DMS79 (cell line): Measurements from ENCODE around the gene CCNL1.
"Not testable (repeated sequence)": the region's sequence is repeated elsewhere in the genome, so short reads cannot be mapped to it uniquely, and the experiment has no call there.

Experiments used
- DNase-seq: peaks from one replicate; lab custom pipeline; 2025; lab: John Stamatoyannopoulos, UW

The CCNL1 gene

DNA sequence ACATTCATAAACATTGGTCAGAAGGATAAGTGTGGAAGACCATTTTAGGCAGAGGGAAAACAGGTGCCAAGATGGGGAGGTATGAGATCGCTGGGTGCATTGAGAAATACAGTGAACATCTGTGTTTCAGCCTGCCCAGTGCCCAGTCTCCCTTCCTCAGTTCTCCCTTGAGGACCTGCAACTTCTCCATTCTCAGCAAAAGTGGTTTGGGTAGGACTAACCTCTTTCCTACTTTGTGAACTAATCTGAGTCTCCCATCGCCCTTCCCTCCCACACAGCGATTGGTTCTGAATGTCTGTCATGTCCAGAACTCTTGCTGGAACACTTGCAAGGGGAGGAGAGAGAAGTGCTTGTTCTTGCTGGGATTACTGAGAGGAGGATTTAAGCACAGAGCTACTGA is 10.9 kb upstream of the CCNL1 start:
- no peak for DNase-seq

DNA sequence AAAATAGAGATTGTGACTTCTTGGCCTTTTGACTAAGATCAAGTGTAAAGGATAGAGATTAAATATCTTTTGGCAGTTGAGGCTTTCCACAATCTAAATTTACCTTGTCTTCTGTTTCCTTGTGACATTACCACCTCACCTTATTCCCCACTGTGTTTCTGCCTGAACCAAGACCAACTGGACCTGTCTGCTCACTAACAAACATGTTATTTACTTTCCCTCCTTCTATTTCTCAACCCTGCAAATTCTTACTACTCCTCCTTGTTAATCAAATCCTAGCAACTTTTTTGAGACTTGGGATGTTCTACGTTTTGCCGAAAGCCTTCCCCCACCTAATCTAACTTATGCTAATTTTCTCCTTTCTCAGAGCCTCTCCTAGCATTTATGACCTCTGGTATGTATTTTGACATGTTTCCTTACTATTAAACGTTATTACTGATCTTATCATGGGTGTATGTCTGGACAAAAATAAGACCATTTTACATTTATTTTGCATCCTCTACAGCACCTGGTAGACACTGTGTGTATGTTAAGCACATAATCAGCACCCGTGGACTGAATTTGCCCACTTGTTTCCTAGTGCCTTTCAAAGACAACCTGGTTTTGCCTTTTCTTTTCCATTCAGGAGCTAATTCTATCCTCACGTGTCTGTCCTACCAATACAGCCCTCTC is 7.6 kb upstream of the CCNL1 start:
- DNase-seq, result no peak

DNA sequence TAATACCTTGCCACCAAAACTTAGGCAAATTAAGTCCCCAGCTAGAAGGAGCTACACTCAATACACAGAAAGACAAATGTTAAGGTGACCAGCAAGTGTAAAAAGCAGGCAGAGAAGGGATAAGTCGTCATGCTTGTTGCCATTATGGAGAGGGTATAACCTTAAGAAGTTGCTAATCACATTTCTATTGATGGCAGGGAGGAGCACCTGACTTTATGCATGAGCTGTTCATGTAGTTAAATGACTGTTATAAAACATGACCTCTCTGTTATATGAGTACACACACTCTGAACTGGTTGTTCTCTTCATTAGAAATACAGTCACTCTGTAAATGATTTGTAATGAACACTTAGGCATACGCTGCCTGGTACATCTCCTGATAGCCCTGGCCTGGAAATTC is 6.6 kb upstream of the CCNL1 start:
- peak; percentile 14 for DNase-seq

DNA sequence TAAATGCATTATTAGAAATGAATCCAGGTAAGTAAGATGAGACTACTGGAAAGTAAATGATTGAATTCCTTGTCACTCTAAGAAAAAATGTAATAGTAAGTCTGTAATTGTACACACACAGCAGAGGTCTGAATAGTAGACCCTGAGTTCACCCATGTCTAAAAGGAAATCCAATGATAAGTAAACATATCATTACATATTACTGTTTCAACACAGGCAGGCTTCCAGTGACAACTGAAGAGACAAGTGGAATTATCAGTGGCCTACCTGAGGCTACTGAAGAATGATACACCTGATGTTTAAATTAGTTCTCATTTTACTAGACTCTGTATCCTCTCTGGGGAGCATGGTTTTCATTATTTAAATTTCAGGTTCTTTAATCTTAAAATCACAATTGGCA is 6.2 kb upstream of the CCNL1 start:
- DNase-seq, result no peak

DNA sequence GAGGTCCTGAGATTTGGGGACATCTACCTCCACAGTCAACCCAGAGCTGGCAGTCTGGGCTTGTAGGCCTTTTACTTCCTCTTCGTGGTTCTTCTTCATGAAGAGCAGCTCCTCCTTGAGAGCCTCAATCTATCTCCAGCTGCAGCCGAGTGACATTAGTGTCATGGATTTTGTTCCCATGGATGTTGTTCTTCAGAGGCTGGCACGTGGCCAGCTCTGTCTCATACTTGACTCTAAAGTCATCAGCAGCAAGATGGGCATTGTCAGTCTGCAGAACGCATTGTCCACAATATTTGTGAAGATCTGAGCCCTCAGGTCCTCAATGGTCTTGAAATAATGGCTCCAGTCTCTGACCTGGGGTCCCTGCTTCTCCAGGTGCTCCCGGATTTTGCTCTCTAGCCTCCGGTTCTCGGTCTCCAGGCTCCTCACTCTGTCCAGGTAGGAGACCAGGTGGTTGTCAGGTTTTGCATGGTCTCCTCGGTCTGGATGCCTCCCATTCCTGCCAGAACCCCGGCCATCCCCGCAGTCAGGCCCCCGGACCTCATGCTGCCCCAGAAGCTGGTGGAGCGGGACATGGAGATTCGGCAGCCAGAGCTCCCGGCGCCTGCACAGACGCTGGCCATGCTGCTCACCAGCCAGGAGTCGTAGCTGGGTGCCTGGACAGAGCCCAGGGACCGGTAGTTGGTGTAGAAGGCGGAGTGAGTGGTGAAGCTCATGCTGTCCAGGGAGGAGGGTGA is 3.4 kb upstream of the CCNL1 start:
- no peak for DNase-seq

DNA sequence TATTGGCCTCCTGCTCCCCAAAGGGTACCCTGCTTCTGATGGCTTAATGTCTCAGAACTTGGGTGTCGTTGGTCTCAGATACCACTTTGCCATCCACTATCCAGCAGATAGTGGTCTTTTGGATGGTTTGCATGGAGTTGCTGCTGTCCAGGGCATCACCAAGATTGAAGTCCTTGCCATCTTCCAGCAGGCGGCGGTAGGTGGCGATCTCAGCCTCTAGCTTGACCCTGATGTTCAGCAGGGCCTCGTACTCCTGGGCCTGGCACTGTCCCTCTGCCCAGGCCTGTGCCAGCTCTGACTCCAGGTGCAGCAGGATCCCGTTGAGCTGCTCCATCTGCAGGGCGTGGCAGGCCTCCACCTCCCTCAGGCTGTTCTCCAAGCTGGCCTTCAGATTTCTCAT is 2.7 kb upstream of the CCNL1 start:
- not testable (repeated sequence) for DNase-seq

DNA sequence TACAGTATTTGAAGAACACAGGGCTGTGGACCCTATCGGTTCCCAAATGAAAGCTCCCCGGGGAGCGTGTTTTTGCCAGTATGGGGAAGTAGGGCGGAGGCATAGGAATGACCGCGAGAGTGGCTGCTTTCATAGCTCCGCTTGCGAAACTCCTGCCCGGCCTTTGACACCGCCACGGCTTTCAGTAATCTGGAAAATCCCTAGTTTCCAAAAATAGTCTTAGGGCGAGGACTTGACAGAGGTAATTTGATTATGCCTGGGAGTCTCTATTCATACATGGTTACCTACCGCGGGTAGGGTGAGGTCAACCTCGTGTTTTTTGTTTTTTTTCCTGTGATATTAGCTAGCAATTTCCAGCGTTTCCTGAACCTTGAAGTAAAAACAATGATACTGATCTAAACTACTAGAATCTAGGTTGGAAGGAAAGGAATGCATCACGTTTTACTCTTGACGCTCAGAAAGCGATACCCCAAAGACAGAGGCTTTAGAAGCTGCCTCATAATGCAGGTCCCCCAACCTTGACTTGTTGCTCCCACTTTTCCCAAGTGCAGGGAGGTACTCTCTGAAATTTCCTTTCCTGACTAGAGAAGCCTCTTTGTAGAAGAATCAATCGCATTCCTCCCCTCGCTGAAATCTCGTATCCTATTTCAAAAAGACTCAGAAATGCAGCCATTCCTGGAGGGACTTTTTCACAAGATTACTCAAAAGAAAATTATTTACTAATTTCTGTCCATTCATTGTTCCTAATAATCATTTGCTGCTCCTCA is 894 bp upstream of the CCNL1 start:
- DNase-seq, result peak; percentile 43

DNA sequence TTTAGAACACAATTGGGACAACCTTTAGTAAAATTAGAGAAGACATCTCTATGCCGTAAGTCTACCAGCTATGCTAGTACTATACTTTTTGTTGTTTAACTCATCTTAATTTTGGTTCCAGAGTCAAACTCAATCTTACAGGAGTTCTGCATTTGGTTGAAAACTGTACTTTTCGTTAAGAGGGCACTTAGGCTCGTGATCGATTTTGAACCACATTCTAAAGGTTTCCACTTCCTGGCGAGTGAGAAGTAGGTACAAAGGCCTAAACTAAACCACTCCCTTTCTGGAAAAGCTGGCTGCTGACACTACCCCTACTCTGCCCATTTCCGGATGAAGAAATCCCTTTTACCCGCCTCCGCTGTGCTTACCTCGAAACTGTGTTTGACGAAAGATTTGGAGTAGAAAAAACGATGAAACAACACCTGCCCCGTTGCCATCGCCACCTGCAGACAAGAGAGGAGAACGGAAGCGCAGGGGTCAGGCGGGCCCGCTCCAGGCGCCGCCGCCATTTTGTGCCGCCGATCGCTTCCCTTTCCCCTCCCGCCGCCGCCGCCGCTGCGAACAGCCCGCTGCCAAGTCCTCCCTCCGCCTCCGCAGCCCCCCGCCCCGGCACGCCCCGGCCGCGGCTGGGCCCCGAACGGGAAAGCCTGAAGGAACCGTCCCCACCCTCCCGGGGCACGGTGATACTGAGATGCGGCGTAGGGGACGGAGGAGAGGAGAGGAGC is 748 bp downstream of the CCNL1 start:
- DNase-seq, result peak; percentile 49

DNA sequence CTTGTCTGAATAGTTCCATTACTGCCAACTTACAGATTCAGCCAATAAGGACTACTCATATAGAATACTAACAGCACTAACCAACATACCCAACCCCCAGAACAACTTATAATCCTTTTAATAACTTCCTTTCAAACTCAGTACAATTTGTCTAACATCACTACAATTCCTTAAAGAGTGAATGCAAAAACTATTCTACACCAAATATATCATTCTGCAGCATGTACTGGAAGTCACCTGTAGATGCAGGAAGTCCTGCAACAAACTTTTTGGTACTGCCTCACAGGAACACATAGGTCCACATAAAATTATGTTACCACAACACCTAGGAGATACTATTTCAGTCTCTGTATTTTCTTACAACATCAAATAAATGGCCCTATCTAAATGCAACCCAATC is 2.1 kb downstream of the CCNL1 start:
- DNase-seq, result no peak

DNA sequence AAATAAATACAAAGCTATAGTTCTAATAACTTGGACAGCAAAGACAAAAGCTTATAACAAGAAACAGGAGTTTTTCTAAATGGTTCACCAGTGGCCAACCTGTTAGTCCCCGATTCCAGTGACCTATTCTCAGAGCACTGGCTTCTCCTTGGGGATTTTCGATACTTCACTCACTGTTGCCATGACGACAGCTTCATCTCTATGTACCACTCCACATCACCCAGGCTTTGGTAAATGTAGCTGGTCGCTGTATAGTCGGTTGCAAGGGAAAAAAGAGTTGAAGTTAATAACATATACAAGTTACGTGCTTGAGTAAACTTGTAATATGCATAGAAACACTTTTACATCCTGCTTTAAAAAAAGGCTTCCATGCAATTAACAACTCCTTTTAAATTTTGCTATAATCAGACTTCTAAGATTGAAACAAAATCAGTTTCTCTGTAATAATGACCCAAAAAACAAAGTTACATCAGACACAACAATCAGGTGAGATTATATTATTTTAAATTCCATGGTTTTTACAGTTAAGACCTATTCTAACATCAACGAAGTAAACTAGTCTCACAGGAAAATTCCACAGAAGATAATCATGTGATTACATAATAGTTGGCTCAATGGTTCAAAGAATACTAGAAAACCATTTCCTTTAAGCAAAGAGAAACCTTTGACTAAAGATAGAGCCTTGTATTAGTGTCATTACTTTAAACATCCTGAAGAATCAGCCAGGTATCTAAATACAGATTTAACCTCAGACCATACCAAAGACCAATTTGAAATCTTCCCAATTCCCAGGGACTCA is 2.9 kb downstream of the CCNL1 start:
- peak; percentile 8 for DNase-seq

DNA sequence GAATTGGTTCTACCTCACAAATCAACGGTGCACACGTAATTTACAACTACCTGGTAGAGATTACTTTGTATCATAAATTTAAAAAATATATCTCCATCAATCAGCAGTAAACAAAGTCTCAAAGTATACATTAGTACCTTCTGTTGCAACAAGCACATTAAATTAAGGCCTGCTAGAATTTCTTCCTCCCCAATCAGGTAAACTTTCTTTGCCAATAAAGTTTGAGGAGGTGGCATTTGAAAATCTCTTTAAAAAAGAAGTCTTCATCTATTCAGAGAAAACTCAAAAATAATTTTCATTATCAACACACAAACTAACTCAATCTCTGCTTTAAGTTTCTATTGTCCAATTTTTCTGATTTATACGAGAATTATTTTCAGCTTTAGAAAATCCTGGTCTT is 4.4 kb downstream of the CCNL1 start:
- DNase-seq, result no peak

DNA sequence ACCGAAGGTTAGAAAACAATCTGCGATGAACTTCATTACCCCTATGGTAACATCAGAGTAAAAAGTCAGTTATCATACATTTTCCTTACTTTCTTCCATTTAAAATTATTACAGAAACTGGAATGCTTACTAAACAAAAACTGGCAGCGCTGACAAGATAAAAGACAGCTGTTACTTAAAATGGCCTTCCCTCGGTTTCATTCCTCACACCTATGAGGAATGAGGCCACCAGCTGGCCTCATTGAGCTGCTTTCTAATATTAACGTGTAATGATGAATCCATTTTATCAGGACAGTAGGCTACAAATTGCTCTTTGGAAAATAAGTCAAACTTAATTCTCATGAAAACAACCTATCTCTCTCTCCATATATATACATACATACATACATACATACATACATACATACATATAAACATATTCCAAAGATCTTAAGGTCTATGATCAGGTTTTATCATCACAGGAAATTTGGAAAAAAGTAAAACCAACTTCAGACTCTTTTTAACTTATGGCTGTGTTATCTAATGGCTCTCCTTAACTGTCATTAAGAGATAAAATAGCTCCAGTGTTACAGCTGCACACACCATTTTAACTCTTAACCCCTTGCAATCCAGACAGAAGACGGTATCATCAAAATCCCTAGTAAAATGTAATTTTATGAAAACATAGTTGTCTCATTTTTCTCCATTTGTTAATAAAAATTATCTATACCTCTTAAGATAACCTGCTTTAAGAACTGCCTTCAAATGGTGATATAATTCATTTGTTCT is 5.2 kb downstream of the CCNL1 start:
- no peak for DNase-seq

DNA sequence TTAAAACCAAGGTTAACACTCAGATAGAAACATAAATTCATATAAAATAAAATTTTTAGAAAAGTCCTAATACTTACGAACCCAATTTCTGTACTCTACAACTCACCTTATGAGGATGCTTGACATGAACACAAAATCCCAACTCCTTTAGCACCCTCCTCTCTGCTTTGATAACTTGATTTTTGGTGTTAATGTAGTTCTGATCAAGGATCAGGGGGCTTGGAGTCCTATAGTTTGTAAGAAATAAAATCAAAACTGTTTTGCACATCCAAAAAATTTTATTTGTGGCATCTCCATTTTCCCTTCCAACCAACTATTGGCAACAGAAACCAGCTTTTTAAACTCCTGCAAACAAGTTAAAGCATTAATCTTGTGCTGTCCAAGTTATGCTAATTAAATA is 7.0 kb downstream of the CCNL1 start:
- no peak for DNase-seq

DNA sequence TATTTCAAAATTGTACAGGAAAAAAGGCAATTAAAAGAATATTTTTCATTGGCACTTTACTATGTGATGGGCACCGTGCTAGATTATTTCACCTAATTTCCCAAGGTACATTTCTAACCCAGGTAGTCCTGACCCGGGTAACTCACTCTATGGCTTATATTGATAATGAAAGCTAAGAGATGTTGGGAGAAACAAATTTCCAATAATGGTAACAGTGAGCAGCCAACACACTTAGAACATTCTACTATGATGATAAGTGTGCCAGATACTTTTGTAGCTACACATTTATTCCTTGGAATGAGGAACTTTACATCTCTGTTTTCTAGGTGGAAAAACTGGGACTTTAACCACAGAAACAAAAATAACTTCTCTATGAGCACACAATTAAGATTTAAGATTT is 7.5 kb downstream of the CCNL1 start:
- DNase-seq, result no peak

DNA sequence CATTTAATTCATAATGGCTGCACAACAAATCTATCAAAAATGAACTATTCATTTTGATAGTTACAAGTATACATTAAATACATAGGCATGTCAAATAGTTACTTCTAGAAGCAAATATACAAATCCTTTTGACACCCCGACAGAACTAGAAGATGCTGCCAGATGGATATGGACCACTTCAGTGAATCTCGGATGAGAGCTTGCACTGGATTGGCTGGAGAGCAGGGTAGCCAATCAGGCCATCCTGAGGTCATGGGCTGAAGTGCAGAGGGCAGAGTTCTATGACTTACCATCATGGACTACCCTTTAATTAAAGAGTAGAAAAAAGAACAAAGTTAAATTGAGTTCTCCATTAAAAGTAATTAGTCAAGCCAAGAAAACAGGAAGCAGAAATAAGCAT is 8.3 kb downstream of the CCNL1 start:
- DNase-seq, result no peak

DNA sequence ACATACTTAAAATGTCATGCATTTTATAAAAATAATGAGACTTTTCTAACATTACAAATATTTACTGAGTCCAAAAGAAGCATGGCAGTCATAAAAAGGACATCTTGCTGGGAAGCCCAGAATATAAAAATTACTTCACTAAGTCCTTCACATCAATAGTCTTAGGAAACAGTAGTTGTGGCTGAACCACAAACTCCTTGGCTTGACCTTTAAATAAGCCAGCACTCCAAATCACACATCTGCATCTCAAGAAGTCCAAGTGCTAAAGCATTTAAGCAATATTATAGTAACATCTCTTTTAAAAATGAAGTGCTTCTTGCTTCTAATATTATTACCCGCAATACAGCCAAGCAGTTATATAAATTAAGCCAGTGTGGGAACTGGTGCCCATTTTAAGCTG is 8.8 kb downstream of the CCNL1 start:
- no peak for DNase-seq

DNA sequence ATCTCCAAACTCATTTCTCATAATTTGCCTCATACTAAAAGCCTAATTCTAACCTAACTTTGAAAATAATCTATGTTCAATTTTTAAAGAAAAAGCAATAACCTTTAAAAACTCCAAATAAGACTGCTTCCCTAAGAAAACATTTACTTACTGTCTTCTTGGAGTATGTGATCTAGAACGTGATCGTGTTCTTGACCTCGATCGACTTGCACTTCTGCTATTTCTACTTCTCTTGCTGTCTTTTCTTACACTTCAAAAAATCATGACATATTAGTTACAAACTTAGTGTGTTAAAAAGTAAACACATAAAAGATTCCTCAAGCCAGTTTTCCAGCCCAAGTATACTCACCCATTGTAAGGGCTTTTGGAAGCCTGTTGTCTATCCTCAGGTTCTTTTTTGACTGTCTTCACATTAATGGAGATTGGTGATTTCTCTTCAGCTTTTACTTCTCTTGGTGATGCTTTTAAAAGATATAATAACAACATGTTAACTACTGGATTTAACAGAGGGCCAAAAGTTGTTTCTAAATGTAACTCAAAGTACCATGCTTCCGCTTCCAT is 10.7 kb downstream of the CCNL1 start:
- DNase-seq, result no peak

DNA sequence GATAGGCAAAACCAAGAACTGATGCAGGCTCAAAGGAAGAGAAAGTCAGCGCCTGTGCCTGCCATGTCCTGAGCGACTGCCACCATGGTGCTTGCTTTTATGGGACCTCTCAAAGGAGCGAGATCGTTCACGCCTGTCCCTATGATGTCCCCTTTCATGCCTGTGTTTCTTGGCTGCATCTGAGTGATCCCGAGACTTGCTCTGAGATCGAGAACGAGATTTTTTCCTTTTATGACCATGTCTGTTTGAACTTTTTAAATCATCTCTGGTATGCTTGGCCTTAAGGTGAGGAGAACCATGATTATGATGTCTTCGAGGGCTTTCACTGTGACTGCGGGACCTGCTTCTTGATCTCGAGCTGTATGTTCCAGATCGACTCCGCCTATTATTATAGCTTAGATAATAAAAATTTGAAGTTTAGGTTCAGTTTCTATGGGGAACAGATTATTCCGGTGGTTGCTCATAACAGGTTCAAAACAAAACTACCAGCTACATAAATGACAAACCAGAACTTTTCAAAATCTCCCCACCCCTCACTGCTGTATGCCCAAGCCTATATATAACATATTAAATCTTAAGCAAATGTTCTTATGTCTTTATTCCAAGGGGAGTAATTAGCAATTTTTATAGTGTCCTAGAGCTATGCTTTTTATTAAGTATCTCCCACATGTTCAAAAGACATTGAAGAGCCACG is 11.6 kb downstream of the CCNL1 start:
- no peak for DNase-seq

DNA sequence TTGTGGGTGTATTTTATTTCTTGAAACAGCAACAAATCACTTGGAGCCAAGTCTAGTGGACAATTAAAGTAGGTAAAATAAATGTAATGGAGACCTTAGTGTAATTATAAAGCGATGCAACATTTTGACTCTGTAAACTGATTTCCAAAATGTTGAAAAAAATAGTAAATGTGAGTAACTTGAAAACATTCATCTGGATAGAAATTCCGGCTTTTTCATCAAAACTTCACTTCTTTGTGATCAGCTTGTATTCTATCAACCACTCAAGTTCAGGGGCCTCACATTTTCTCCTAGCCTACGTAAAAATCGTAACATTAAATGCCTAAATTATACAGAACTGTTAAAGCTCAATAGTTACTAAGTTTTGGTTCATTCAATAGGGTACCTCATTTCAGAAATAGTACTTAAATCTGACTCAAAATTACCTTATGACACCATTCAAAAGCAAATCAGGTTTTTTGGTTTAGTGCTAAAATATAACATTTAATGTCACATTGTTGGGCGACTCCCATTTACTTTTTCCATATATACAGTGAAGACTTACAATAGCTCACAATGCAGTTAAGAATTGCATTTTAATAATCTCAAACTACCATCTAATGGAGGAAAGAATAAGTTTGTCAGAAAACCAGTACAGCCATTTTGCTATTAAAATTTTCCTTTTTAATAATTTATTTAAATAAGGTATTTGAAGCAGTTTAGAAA is 12.7 kb downstream of the CCNL1 start:
- DNase-seq, result no peak
